ENCODE results near the gene SAT2. TPM values are rescaled to one million over a fixed set of nuclear protein-coding genes. Genes with fewer than 3 reads are reported as not detected.
A peak's percentile ranks its signal among the peaks of the same experiment; 100 is the strongest.

Gene SAT2
- total and polyA plus RNA-seq, 10 of the 15 experiments (the other 5 are each of a cell fraction or from before 2014, with no cell fraction given) = 14.6 to 44.0 (median 27.9) TPM

GRCh38 chr17:7579001-7579833, 48.4 kb downstream of the SAT2 start, which contains the start of gene CD68:
Gene CD68, plus strand, starts transcription at chr17:7579638. Its CDS starts 40 bp downstream, at chr17:7579678.
- Histone ChIP-seq H3K27me3 (replicated peaks in 1 of 2; ENCODE audit: control insufficient read depth in 2 of 2, insufficient read depth in 2 of 2, low read length in 1 of 2) (no peaks in the 10 kb centered on the region), H3K27ac (ENCODE audit: control insufficient read depth, insufficient read depth) (peak within 1 kb of the TSS; percentile 78), H3K9me3 (replicated peaks; ENCODE audit: control insufficient read depth, insufficient read depth, low read length) (no peaks in the 10 kb centered on the region), H3K4me2 (ENCODE audit: control insufficient read depth, insufficient read depth) (peak within 1 kb of the TSS; percentile 52), H2AFZ (ENCODE audit: control insufficient read depth, low read depth, low read length) (no peak within 1 kb of the TSS), H3K4me3 (no peak within 1 kb of the TSS), H4K20me1 (ENCODE audit: control insufficient read depth, insufficient read depth) (peaks cover 21% of the 10 kb centered on the region), H3K4me1 (ENCODE audit: control insufficient read depth, insufficient read depth, low read length) (peaks cover 55% of the 10 kb centered on the region), H3K36me3 (ENCODE audit: control insufficient read depth in 2 of 2, insufficient read depth in 2 of 2, low read length in 1 of 2) (peaks cover 34 to 47% of the 10 kb centered on the region in 2 experiments), H3K79me2 (ENCODE audit: control insufficient read depth, insufficient read depth, low read length) (peaks cover 50% of the 10 kb centered on the region), H3K9ac (ENCODE audit: control insufficient read depth, insufficient read depth, low read length) (peak within 1 kb of the TSS; percentile 32)
- DNase-seq (ENCODE audit: low read depth, low spot score) (no peak), ATAC-seq (peak; percentile 77), FAIRE-seq (no peak)
- ChIA-PET POLR2A (interaction anchor here (0.6 to 1.8 kb wide), 8 partner anchors 9 to 175 kb away, joined by 3 to 9 read pairs (median 4); partner anchors contain the start of genes FXR2, SENP3, TMEM102 and TMEM256), RAD21 (ENCODE audit: unreplicated experiment) (interaction anchor here (0.7 to 2.2 kb wide), 7 partner anchors 10 to 142 kb away, joined by 3 to 9 read pairs (median 4); partner anchors contain the start of genes FXR2, SAT2, TP53 and WRAP53), CTCF (interaction anchor here (0.9 to 3.8 kb wide), 4 partner anchors 19 to 223 kb away, joined by 4 to 18 read pairs (median 6); partner anchors contain the start of gene SENP3), SMC1A (ENCODE audit: uncharacterized antibody, unreplicated experiment) (interaction anchor here (0.6 to 1.7 kb wide), 5 partner anchors 10 to 107 kb away, joined by 3 to 5 read pairs (median 3); partner anchors contain the start of gene TNFSF13)
- intact Hi-C loops (cut with micrococcal nuclease; ENCODE audit: unreplicated experiment) = no loop called here
- BruUV-seq (replicated peaks) = no TSS peak
- WGBS (ENCODE audit: insufficient coverage, insufficient replicate concordance, low lambda C conversion rate, missing lambda C conversion rate) = 8% methylated on average over 7 of the region's 7 CpGs
- in situ Hi-C loops (cut with MboI) = no loop called here
- TF ChIP-seq, protein P1, sequence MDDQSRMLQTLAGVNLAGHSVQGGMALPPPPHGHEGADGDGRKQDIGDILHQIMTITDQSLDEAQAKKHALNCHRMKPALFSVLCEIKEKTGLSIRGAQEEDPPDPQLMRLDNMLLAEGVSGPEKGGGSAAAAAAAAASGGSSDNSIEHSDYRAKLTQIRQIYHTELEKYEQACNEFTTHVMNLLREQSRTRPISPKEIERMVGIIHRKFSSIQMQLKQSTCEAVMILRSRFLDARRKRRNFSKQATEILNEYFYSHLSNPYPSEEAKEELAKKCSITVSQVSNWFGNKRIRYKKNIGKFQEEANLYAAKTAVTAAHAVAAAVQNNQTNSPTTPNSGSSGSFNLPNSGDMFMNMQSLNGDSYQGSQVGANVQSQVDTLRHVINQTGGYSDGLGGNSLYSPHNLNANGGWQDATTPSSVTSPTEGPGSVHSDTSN (IDR thresholded peaks at IDR 0.05; ENCODE audit: insufficient replicate concordance, low read depth, low read length) = peak; percentile 71
- peak; percentile 98 for TF ChIP-seq SMAD5 (IDR thresholded peaks at IDR 0.05; ENCODE audit: low read depth)
- peak; percentile 26 to 48; a peak in 1 of 4 replicates for TF ChIP-seq EP300 (IDR thresholded peaks at IDR 0.05; ENCODE audit: borderline replicate concordance in 1 of 2, control insufficient read depth in 1 of 2, low read depth in 2 of 2, low read length in 2 of 2)
- TF ChIP-seq, protein P2, sequence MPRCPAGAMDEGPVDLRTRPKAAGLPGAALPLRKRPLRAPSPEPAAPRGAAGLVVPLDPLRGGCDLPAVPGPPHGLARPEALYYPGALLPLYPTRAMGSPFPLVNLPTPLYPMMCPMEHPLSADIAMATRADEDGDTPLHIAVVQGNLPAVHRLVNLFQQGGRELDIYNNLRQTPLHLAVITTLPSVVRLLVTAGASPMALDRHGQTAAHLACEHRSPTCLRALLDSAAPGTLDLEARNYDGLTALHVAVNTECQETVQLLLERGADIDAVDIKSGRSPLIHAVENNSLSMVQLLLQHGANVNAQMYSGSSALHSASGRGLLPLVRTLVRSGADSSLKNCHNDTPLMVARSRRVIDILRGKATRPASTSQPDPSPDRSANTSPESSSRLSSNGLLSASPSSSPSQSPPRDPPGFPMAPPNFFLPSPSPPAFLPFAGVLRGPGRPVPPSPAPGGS (IDR thresholded peaks at IDR 0.05; ENCODE audit: borderline replicate concordance, insufficient read depth, low read depth, low read length, poor library complexity, severe bottlenecking) = peak; percentile 90
- peak; percentile 87 for TF ChIP-seq POU2F2 (IDR thresholded peaks at IDR 0.05; ENCODE audit: borderline replicate concordance, low read depth, low read length)
- no peak for TF ChIP-seq SUZ12 (IDR thresholded peaks at IDR 0.05; ENCODE audit: unreplicated experiment)
- peak; percentile 90 for TF ChIP-seq IKZF1 (conservative IDR thresholded peaks at IDR 0.05)
- TF ChIP-seq BCLAF1 (IDR thresholded peaks at IDR 0.05) = no peak
- TF ChIP-seq BHLHE40 (IDR thresholded peaks at IDR 0.05; ENCODE audit: borderline replicate concordance in 1 of 2, low read depth in 2 of 2, low read length in 1 of 2) = no peak; a peak in 2 of 4 replicates

All from GM12878 (cell line).